ENCODE results near the gene THSD7B.
"Not testable (repeated sequence)": the region's sequence is repeated elsewhere in the genome, so short reads cannot be mapped to it uniquely, and the experiment has no call there.

THSD7B gene

DNA sequence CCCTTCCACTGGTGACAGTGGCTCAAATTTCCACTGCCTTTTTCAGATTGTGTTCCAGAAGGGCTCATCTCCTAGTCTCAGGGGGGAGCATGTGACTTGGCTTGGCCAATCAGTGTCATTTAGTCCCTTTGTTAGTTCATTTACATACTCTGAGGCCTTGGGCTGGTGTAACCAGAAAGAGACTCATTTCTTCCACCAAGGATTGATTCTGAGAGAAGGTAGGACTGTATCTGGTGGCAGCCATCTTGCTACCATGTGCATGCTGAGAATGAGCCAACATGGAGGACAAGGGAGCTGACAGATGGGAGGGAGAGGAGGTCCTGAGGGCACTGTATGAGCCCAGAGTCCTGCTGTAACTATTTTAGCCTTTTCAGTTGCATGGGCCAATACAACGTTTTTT is 191.7 kb downstream of the THSD7B start:
- DNase-seq (ENCODE audit: low read depth), result no peak

DNA sequence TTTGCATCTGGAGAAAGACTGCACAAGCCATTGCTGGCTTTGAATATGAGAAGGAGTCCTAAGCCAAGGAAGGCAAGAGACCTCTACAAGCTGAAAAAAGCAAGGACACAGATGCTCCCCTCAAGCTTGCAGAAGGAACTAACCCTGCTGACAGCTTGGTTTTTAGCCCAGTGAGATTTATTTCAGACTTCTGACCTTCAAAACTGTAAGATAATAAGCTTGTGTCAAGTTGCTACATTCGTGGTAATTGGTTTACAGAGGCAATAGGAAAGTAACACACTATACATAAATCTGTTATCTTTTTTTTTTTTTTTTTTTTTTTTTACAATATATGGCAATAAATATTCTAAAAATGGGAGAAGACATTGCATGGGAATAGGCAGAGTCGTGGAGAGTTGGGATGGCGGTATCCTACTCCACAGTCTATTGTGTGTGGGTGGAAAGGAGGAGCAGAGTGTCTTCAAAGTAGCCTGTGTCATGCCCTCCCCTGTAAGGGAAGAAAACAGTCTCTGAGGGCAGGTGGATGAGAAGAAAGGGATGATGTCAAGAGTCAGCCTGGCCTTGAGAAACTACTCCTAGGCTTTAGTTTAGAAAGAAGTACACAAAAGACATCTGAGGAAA is 196.9 kb downstream of the THSD7B start:
- no peak for DNase-seq (ENCODE audit: low read depth)

DNA sequence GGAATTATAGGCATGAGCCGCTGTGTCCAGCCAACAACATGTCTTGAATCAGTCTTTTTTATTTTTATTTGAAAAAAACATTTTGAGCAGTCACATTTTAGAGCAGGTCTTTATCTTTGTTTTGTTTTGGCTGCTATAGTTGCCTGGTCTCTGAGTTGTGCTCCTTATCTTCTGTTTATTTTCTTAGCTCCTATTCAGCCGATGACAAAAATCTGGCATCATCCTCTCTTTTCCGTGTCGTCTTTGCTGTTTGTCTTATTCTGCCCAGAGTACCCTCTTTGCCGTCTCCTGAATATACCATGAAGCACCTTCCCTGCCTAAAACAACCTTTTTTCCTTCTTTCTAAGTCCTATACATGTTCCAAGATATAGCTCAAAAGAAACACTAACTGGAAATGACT is 201.1 kb downstream of the THSD7B start:
- no peak for DNase-seq (ENCODE audit: low read depth)

DNA sequence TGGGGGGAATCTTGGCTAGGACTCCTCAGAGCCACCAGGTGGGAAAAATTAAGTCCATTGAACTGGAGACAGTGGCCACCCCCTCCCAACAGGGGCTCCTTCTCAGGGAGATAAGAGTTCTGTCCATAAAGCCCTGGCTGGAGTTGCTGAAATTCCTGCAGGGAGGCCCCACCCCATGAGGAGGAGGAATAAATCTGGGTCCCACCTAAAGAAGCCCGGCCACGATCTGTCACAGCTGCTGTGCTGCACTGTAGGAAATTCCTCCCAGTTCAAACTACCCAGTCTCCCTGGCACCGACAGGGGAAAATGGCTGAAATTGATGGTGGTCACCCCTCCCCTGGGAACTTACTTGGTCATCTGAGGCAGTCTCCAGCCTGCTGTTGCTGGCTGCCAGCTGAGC is 215.0 kb downstream of the THSD7B start:
- DNase-seq (ENCODE audit: low read depth), result no peak

DNA sequence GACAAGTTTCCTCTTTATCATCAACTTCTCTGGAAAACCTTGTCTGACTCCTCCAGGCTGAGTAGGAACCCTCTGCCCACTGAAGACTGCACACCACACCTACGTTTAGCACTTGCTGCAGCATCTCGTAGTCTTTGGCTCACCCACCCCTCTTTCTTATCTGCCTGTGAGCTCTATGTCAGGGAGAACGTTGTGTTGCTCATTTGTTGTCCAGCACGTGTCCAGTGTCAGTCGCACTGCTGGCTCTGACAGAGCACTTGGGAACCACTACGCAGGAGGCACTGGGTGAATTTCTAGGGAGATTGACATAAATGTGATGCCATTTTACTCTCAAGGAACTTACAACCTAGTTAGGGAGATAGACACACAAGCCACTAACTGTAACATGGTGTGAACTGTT is 216.3 kb downstream of the THSD7B start:
- not testable (repeated sequence) for DNase-seq (ENCODE audit: low read depth)

DNA sequence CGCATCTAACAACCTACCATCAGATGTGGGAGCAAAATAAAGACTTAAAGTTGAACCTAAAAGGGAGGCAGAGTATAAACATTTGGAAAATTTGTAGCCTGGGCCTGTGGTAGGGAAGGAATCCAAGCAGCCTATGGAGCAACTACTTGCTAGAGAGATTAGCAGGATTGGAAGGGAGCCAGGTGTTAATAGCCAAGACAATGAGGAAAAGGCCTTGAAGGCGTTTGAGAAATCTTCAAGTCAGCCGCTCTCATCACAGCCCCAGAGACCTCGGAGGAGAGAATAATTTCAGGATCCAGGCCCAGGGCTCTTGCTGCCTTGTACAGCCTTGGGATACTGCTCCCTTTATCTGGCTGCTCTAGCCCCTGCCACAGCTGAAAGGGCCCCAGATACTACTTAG is 219.7 kb downstream of the THSD7B start:
- DNase-seq (ENCODE audit: low read depth), result no peak

DNA sequence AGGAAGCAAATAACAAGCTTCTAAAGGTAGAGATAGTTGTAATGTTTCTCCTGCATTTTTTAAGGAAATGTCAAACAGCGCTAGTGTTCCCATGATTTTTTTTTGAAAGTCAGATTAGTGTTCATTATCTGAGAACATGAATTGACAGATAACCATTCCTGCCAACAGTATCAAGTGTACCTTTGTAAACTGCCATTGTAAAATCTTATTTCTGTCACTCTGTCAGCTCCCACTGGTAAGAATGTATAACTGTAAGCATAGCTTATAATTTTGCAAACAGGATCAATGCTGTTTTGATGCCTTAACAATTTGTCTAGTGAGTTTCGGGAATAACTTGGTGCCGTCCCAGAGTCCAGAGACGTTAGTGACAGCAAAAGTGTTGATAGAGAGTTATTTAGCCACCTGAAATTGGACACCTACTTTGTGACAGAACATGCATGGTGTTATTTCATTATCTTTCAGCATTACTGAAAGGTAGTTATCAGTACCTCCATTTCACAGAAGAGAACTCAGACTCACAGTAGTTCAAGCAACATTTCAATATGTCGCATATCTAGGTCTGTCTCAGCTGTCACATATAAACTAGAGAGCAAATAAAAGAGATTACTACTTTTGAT is 221.4 kb downstream of the THSD7B start:
- no peak for DNase-seq (ENCODE audit: low read depth)

DNA sequence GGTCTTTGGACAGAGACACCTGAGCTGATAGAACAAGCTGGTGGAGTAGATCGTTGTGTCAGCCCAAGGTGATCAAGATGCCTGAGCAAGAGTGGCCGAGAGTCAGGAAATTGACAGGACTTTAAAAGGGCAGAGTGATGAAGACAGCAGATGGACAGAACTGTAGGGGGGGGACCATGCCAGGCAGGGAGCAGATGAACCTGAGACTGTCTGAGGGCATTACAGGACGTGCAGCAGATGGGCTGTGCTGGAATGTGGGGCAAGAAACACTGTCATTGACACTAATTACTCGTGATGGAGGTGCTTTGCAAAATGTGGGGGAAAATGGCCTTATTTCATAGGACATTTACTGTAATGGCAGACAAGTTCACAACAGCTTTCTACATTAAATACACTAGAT is 225.0 kb downstream of the THSD7B start:
- no peak for DNase-seq (ENCODE audit: low read depth)

DNA sequence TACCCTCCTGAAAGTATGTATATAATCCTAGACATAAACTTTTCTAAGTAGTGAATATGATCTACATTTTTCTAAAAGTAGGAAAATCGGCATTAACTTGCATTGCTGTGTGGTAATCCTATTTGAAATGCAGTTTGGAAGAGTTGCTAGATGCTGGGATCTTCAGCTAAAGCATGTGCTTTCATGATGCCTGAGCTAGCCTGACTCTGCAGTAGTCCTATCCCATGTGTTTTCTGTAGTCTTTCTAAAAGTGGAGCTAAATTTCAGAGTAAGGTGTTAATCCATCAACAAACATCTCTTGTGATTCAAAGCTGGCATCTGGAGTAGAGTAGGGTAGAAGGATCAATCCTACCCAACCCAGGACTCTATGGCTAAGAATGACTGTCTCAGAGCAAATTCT is 229.4 kb downstream of the THSD7B start:
- DNase-seq (ENCODE audit: low read depth), result no peak

DNA sequence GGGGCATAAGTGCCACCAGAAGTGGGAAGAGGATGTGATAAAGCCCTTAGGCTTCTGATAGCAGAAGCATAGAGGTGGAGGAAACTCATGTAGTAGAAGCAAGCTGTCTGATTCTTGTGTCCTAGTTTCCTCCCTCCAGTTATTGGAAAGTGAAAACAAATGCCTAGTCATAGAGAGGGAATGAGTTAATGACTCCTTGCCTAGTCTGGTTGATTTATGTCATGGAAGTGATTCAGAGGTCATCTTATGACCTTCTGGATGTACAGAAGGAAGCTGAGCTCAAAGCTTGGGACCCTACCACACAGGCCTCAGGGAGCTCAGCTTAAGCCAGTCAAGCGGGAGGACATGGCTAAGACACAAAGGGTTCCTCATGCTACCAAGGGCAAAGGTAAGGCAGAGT is 232.2 kb downstream of the THSD7B start:
- no peak for DNase-seq (ENCODE audit: low read depth)

DNA sequence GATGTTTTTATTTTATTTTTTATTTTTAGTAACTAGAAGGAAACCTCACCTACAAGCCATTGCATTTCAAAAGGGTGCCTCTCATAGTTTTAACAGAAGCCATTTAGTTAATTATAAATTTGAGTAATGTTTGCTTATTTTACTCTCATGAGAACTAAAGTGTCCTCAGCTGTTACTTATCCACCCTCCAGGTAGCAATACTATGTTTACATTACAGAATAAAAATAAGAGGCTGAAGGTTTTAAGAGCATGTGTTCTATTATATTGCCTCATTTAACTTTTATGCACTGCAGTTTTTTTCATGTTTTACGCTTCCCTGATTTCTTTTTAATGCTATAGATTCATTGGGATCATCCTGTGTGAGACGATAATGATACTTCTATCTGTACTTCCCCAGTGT is 235.5 kb downstream of the THSD7B start:
- DNase-seq (ENCODE audit: low read depth), result no peak

DNA sequence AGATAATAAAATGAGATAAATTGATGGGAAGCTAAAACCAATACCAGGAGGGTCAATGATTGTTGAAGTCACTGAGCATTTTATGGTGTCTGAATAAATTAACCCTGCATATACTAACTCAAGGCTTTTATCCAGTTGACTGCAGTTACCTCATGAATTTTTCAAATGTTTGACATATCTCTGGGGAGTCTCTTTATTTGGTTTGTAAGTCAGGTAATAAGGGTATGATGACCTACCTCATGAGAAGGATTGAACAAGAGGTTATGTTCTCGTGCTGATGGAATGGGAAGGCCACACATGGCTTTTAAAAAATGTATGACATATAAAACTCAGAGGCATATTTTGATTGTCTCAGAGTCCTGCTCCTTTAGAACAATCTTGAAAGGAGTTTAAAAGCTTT is 237.6 kb downstream of the THSD7B start:
- no peak for DNase-seq (ENCODE audit: low read depth)

DNA sequence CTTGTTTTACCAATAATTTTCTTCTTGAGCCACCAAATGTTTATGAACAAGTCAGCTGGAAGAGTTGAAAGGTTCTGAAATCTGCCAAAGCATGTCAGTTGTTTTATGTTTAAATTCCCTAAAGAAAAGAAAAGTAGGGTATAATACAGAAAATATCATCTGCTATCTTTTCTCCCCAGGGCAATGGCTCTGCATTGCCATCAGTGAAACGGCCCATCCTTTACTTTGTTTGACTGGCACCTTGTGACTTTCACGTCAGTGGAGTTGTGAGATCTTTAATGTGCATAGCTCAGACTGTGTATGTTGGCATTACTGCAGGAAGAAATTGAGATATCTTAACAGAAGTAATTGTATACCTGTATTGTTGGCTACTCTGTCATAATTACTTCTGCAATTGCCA is 239.9 kb downstream of the THSD7B start:
- DNase-seq (ENCODE audit: low read depth), result no peak

DNA sequence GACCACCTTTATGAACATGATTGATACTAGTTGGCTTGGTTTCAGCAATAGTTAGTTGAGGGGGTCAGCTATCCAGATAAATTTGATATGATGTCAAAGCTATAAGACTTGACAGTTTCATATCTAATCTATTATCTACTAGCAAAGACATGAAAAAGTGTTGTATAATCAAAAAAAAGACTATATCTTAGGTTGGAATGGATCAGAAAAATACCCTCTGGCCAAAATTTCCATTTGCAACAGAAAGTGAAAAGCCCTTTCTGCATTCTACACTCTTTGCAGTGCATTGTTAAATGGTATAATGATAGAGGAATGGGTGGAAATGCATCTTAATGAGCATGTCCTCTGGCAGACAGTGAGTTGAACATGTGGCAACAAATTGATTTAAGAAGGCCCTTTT is 242.6 kb downstream of the THSD7B start:
- DNase-seq (ENCODE audit: low read depth), result no peak

DNA sequence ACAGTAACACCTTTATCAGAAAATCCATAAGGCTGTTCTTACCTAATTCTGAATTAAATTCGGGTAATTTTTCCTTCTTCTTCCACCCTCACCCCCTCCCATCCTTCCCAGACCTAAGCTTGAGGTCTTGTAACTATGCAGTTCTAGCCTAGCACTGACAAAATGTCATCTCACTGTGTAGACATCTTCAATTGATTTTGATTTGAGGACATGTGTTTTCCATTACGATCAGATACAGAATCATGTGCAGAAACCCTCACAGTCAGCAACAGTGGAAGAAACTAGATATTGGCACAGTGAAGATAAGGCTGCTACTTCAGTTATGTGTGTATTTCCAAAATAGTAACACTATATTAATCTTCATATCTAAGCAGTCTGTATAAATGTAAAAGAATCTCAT is 244.6 kb downstream of the THSD7B start:
- no peak for DNase-seq (ENCODE audit: low read depth)

DNA sequence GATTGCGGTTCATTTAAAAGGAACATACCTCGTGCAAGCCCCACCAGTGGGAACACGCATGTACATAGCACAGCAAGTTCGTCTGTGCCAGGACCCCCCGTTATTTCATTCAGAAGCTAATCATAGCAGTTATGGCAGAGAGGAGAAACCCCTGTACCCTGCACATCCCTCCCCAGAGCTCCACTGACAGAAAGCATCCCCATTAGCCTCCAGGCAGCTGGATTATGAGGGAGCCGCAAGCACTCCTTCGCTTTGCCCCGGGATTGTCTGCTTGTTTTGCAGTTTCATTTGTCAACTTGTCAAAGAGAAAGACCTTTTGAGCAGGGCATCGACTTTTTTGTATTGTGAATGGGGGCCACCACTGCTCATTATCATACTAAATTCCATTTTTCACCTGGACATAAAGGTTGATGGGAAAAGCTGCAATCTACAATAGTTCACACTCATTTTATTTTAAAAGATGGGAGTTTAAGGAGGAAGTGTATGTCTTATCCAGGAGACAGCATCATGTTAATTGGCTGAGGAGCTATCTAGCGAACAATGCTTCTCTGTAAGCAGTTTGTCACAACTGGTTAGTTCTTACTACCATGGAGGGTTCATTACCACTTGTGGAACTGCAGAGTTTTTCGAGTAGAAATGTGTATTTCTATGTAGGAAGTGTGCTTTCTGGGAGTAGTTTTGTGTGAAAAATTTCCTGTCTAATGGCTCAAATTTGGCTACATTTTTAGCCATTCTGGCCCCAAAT is 255.3 kb downstream of the THSD7B start:
- DNase-seq (ENCODE audit: low read depth), result no peak

DNA sequence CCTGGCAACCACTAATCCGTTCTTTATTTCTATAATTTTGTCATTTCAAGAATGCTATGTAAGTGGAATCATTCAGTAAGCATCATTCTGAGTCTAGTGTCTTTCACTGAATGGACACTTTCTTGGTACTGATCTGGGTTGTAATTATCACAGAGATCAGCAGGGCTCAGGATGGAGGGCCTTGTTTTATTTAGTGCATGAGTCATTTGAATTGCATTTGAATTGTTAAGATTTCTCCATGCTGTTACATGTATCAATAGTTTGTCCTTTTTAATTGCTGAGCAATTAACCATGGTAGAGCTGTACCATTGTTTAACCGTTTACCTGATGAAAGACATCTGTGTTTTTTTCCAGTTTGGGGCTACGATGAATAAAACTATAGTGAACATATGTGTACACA is 256.4 kb downstream of the THSD7B start:
- DNase-seq (ENCODE audit: low read depth), result no peak

DNA sequence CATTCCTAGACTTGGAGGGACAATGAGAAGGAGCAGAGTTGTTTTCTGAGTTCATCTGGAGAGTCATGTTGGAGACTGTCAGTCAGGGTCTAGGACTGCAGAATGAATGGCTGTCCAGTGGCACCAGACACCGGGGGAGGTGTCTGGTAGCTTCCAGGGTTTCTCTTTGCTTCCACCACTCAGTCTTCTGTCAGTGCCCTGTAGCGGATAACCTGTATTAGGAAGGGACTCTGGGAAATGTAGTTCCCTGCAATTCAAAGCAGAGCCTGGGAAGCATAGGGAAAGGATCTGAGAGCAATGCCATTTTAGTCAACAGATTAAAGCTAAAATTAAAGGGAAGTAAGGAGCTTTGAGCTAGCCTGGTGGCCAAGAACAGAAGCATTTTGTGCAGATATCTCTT is 257.9 kb downstream of the THSD7B start:
- no peak for DNase-seq (ENCODE audit: low read depth)

DNA sequence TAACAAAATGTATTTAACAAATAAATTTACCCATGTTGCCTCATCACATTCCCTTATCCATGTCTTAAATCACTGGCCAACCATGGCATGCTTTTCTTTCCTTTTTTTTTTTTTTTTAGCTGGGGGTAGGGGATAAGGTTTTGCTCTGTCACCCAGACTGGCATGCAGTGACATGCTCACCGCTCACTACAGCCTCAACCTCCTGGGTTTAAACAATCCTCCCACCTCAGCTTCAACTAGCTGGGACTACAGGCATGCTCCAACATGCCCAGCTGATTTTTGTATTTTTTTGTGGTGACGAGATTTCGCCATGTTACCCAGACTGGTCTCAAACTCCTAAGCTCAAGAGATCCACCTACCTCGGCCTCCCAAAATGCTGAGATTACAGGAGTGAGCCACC is 266.4 kb downstream of the THSD7B start:
- DNase-seq (ENCODE audit: low read depth), result no peak

DNA sequence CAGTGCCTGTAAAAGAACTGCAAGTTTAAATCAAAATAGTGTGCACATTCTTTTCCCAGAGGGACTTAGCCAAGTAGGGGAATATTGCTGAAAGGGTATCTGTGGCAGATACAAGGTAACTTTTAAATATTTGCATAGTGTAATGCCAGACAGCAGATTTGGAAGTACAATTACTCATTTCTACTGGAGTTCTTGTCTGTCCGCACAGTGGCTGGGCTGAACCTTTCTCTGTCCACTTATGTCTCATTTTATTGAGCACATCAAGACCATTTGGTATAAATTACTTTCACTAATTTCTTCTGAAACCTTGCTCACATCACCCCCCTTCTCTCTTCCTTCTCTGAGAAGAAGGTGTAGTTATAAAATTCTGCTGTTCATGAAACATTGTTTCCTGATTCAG is 271.3 kb downstream of the THSD7B start:
- DNase-seq (ENCODE audit: low read depth), result no peak

DNA sequence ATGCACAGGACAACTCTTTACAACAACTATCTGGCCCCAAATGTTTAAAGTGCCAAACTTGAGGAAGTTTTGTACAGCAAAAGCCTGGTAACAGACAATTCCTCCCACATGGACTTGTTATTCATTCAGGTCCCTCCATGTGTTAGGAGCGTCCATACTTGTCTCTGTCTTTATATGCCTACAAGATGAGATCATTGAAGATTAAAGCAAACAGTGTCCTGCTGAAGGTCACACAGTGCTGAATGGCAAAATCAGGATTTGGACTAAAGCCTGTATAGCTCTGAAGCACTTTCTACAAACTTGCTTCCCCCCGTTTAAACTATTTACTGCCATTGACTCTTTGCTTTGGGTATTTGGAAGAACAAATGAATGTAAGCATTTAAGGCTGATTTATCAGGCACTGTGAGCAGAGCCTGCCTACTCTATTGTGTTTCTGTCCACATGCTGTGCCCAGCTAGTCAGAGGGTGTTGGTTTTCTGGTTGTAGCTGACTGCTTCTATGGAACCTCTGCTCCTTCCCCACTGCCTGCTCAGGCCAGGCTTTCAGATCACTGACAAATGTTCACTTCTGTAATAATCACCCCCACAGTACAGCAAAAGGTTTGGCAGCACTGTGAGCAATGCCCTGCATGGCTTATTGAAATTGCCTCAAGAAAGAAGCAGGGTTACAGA is 274.3 kb downstream of the THSD7B start:
- no peak for DNase-seq (ENCODE audit: low read depth)

DNA sequence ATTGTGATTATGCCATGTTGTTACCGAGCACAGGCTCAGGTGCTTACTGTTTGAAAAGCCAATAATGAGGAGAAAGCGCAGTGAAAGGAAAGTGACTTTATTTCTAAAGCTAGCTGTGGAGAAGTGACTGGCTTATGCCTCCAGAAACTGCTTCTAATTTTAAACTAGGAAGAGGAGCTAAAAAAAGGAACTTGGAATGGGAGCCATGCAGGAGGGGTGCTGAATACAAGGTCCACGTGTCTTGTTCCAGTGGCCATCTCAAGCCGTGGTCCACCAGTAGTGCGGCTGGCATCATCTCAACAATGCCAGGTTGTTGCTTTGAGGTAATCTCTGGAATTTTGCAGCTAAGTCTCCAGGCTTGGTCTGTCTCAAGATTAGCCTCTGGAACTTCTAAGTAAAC is 282.0 kb downstream of the THSD7B start:
- no peak for DNase-seq (ENCODE audit: low read depth)

DNA sequence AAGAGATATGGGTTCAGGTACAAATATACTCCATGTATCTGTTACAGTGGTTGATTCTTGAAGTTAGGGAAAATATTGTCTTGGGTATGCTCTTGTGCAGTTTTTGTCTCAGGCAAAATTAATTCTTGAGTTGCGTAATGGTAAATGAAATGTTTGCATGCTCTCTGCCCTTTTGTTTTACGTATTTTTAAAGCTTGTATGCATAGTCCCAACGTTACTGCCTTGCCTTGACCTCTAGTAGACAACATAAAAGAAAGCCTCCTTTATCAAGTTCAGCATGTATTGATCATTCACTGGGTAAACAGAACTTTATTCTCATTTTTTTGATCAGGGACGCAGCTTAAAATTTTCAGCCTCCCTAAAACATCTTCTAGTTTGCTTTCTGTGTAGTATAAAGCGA is 283.1 kb downstream of the THSD7B start:
- no peak for DNase-seq (ENCODE audit: low read depth)
